Right ventricle myocardium inferior (tissue), 1 donor: ENCODE results near the gene DDX25. TPM values are rescaled to one million over a fixed set of nuclear protein-coding genes. Genes with fewer than 3 reads are reported as not detected.
"Not testable (repeated sequence)": the region's sequence is repeated elsewhere in the genome, so short reads cannot be mapped to it uniquely, and the experiment has no call there.

ENCODE experiments used
- ATAC-seq: fragments of 200-7000 bp; cut with Tn5 transposase; one replicate; pipeline ENCODE4 v1.9.1; 2020; ENCODE audit warnings: mild to moderate bottlenecking, moderate library complexity
- DNase-seq: peaks from one replicate; pipeline ENCODE4 v3.0.0; 2021; ENCODE audit errors: missing footprints
- intact Hi-C: fragments of 100-400 bp; cut with DNase I; formaldehyde crosslinking; loops from one replicate; pipeline ENCODE4 v1.11.0; 2022
- total RNA-seq: library from RNA; stranded (reverse); fragmentation: NEBNext Ultra II Directional; extraction: Animal tissue kit (Norgen Biotek cat#: 25700); gene quantifications from one replicate; pipeline ENCODE4 v1.2.1, GENCODE V29; 2021
- donor health status: DM: no; HTN: yes; CAD: no; lungs with severe emphysema.

The DDX25 gene
- total RNA-seq, 1 donor from 2014 or later: not detected

- intact Hi-C loops: loop anchor here (1.0 to 10.0 kb wide), 2 partner anchors 13 to 363 kb away; partner anchors contain the start of genes FOXRED1 and SRPRA
- no peak for DNase-seq
- no peak for ATAC-seq
Observed at GRCh38 chr11:125901872-125902271, 2.4 kb upstream of the DDX25 start.

- no peak for DNase-seq
- ATAC-seq: no peak
- intact Hi-C loops: loop anchor here (1.0 to 10.0 kb wide), 2 partner anchors 13 to 362 kb away; partner anchors contain the start of genes FOXRED1 and SRPRA
Observed at GRCh38 chr11:125902277-125902926, 1.9 kb upstream of the DDX25 start.

GRCh38 chr11:125902927-125903710, 1.2 kb upstream of the DDX25 start, which contains the start of gene PUS3:
Gene PUS3, minus strand, starts transcription at chr11:125903206. Its CDS starts 6,922 bp downstream, at chr11:125896284.
- peak; percentile 95 for ATAC-seq
- intact Hi-C loops: loop anchor here (1.0 to 10.0 kb wide), 2 partner anchors 14 to 362 kb away; partner anchors contain the start of genes FOXRED1 and SRPRA
- DNase-seq: peak; percentile 96

- ATAC-seq (no peak), DNase-seq (no peak)
- intact Hi-C loops: loop anchor here (10.0 kb wide), 1 partner anchor 360 kb away; the partner anchor contains the start of genes FOXRED1 and SRPRA
Observed at GRCh38 chr11:125904678-125905077, 370 bp downstream of the DDX25 start.

GRCh38 chr11:125910226-125910849, 6.0 kb downstream of the DDX25 start:
- intact Hi-C loops: no loop called here
- DNase-seq (no peak), ATAC-seq (no peak)

GRCh38 chr11:125914601-125915000, 10.3 kb downstream of the DDX25 start:
- ATAC-seq: not testable (repeated sequence)

GRCh38 chr11:125916683-125917347, 12.5 kb downstream of the DDX25 start:
- intact Hi-C loops: no loop called here
- no peak for DNase-seq
- ATAC-seq: no peak

More at GRCh38 chr11:125914601-125915000, 10.3 kb downstream of the DDX25 start:
- intact Hi-C loops, DNase-seq: not testable (repeated sequence)

- ATAC-seq: no peak
- DNase-seq: no peak
- intact Hi-C loops: no loop called here
Observed at GRCh38 chr11:125918140-125918840, 14.0 kb downstream of the DDX25 start.

GRCh38 chr11:125921042-125921441, 16.7 kb downstream of the DDX25 start:
- ATAC-seq: no peak
- no peak for DNase-seq
- intact Hi-C loops: no loop called here

- ATAC-seq (no peak), DNase-seq (no peak)
- intact Hi-C loops: no loop called here
Observed at GRCh38 chr11:125922156-125922555, 17.8 kb downstream of the DDX25 start.

- ATAC-seq (peak; percentile 82), DNase-seq (no peak)
- intact Hi-C loops: loop anchor here (1.0 kb wide), 1 partner anchor 271 kb away; no protein-coding TSS in a partner anchor
Observed at GRCh38 chr11:125923012-125923579, 18.8 kb downstream of the DDX25 start.

GRCh38 chr11:125923633-125924032, 19.3 kb downstream of the DDX25 start:
- ATAC-seq (no peak), DNase-seq (no peak)
- intact Hi-C loops: loop anchor here (1.0 kb wide), 1 partner anchor 271 kb away; no protein-coding TSS in a partner anchor

- intact Hi-C loops: no loop called here
- no peak for ATAC-seq
- no peak for DNase-seq
Observed at GRCh38 chr11:125924384-125925007, 20.2 kb downstream of the DDX25 start.

GRCh38 chr11:125925247-125925740, 21.0 kb downstream of the DDX25 start:
- no peak for DNase-seq
- intact Hi-C loops: no loop called here
- ATAC-seq: no peak

GRCh38 chr11:125925804-125926203, 21.5 kb downstream of the DDX25 start:
- DNase-seq: no peak
- ATAC-seq: no peak
- intact Hi-C loops: no loop called here

GRCh38 chr11:125926682-125927081, 22.4 kb downstream of the DDX25 start:
- no peak for ATAC-seq
- no peak for DNase-seq
- intact Hi-C loops: no loop called here

GRCh38 chr11:125929445-125930075, 25.3 kb downstream of the DDX25 start:
- DNase-seq (no peak), ATAC-seq (no peak)
- intact Hi-C loops: no loop called here
